Gastroesophageal sphincter (tissue), 4 donors: ENCODE data around the gene AGA. TPM values are rescaled to one million over a fixed set of nuclear protein-coding genes. Genes with fewer than 3 reads are reported as not detected.

Source experiments
- ATAC-seq: fragments of 150-250 bp; one replicate; pipeline ENCODE4 v1.9.1; 2016; ENCODE audit warnings: mild to moderate bottlenecking, moderate library complexity
- H3K27ac ChIP-seq, 4 donors: fragments of 200-600 bp; sonication (generic) in 3 of 4; 1 replicate in 3 of 4; 2 replicates in 1 of 4; pipeline ENCODE4 v1.5.1; 2016 to 2019
- H3K27me3 ChIP-seq: fragments of 200-600 bp; sonication (generic); one replicate; pipeline ENCODE4 v1.5.1; 2019
- H3K36me3 ChIP-seq, 2 donors: fragments of 200-600 bp; sonication (generic); one replicate each; pipeline ENCODE4 v1.5.1; 2019; ENCODE audit warnings: control low read depth in 1 of 2
- H3K4me1 ChIP-seq, 3 donors: fragments of 200-600 bp; sonication (generic); 1 replicate in 2 of 3; 2 replicates in 1 of 3; pipeline ENCODE4 v1.5.1; 2016 to 2019; ENCODE audit warnings: control low read depth in 2 of 3
- H3K4me3 ChIP-seq, 2 donors: fragments of 200-600 bp; sonication (generic); one replicate each; pipeline ENCODE4 v1.5.1; 2019; ENCODE audit warnings: mild to moderate bottlenecking in 1 of 2, moderate library complexity in 1 of 2
- H3K9me3 ChIP-seq, 3 donors: fragments of 200-600 bp; sonication (generic); one replicate each; pipeline ENCODE4 v1.5.1; 2017 to 2019; ENCODE audit warnings: control low read depth in 2 of 3
- CTCF ChIP-seq, 4 experiments: fragments of 200-600 bp in 2 of 4; fragments of 450-650 bp in 2 of 4; sonication (generic) in 1 of 4; IDR thresholded peaks; one replicate each; pipeline ENCODE4 v1.5.1; 2017 to 2019; ENCODE audit warnings: antibody characterized with exemption in 4 of 4, mild to moderate bottlenecking in 2 of 4, moderate library complexity in 2 of 4
- EP300 ChIP-seq: sonication (generic); formaldehyde crosslinking; IDR thresholded peaks from one replicate; pipeline ENCODE4 v1.6.1; 2017; ENCODE audit warnings: antibody characterized with exemption, mild to moderate bottlenecking
- POLR2A ChIP-seq, 2 donors: fragments of 450-650 bp; IDR thresholded peaks; one replicate each; pipeline ENCODE4 v1.6.1; 2017; ENCODE audit warnings: antibody characterized with exemption in 2 of 2, mild to moderate bottlenecking in 2 of 2, moderate library complexity in 1 of 2
- POLR2AphosphoS5 ChIP-seq: sonication (generic); formaldehyde crosslinking; IDR thresholded peaks from one replicate; pipeline ENCODE4 v1.6.1; 2017; ENCODE audit warnings: antibody characterized with exemption
- WGBS, 2 donors: methylation state at CpG; one replicate each; pipeline ENCODE4 v1.1.5; 2018; ENCODE audit warnings: low coverage in 1 of 2; 5-methylcytosine and 5-hydroxymethylcytosine counted together
- total RNA-seq, 4 donors: library from RNA; depleted of rRNA; stranded (reverse); fragments of >200 nt; gene quantifications; one replicate each; pipeline ENCODE4 v1.1.0, GENCODE V29; 2016

AGA gene
- total RNA-seq, 4 donors from 2014 or later: 9.3 to 29.1 (median 13.9) TPM

- H3K4me1 ChIP-seq: no peaks in the 10 kb centered on the region
- WGBS, 2 donors: 71 to 85% methylated on average over 3 of the region's 3 CpGs
- no peak for ATAC-seq
- no peak overlapping the region for H3K4me3 ChIP-seq
- H3K27me3 ChIP-seq: no peaks in the 10 kb centered on the region
- no peaks in the 10 kb centered on the region for H3K36me3 ChIP-seq
- TF ChIP-seq POLR2AphosphoS5: no peak
- TF ChIP-seq CTCF (IDR thresholded peaks at IDR 0.05): no peak
- no peak for TF ChIP-seq POLR2A (IDR thresholded peaks at IDR 0.05)
- no peak for TF ChIP-seq EP300
- H3K9me3 ChIP-seq: no peaks in the 10 kb centered on the region
- H3K27ac ChIP-seq: no peak overlapping the region
Measured at GRCh38 chr4:177391287-177391686, 51.0 kb downstream of the AGA start.

- no peak overlapping the region for H3K27ac ChIP-seq
- H3K4me1 ChIP-seq: no peaks in the 10 kb centered on the region
- TF ChIP-seq CTCF (IDR thresholded peaks at IDR 0.05) (no peak), POLR2AphosphoS5 (no peak), EP300 (no peak), POLR2A (IDR thresholded peaks at IDR 0.05) (no peak)
- H3K27me3 ChIP-seq: no peaks in the 10 kb centered on the region
- ATAC-seq: no peak
- 74 to 77% methylated on average over 3 to 5 of the region's 5 CpGs for WGBS, 2 donors
- no peak overlapping the region for H3K4me3 ChIP-seq
- H3K9me3 ChIP-seq: no peaks in the 10 kb centered on the region
- H3K36me3 ChIP-seq: no peaks in the 10 kb centered on the region
Measured at GRCh38 chr4:177386278-177386815, 55.9 kb downstream of the AGA start.

- ATAC-seq: no peak
- H3K27ac ChIP-seq: no peak overlapping the region
- H3K4me3 ChIP-seq: no peak overlapping the region
- 41 to 49% methylated on average over 2 of the region's 2 CpGs for WGBS, 2 donors
- TF ChIP-seq POLR2AphosphoS5 (no peak), POLR2A (IDR thresholded peaks at IDR 0.05) (no peak), EP300 (no peak), CTCF (IDR thresholded peaks at IDR 0.05) (no peak)
- H3K27me3 ChIP-seq: no peaks in the 10 kb centered on the region
- no peaks in the 10 kb centered on the region for H3K36me3 ChIP-seq
- no peaks in the 10 kb centered on the region for H3K4me1 ChIP-seq
- no peaks in the 10 kb centered on the region for H3K9me3 ChIP-seq
Measured at GRCh38 chr4:177385576-177386277, 56.5 kb downstream of the AGA start.

GRCh38 chr4:177384856-177385397 lies 57.3 kb downstream of the AGA start:
- TF ChIP-seq POLR2AphosphoS5 (no peak), CTCF (IDR thresholded peaks at IDR 0.05) (no peak), EP300 (no peak), POLR2A (IDR thresholded peaks at IDR 0.05) (no peak)
- ATAC-seq: no peak
- no peak overlapping the region for H3K4me3 ChIP-seq

More at GRCh38 chr4:177384856-177385397, 57.3 kb downstream of the AGA start:
- Histone ChIP-seq H3K27ac (no peak overlapping the region), H3K27me3 (no peaks in the 10 kb centered on the region), H3K9me3 (no peaks in the 10 kb centered on the region), H3K4me1 (no peaks in the 10 kb centered on the region), H3K36me3 (no peaks in the 10 kb centered on the region)
- 73% methylated on average over 4 of the region's 4 CpGs for WGBS, 2 donors
